ENCODE measurements around the gene VMP1.
A peak's percentile ranks its signal among the peaks of the same experiment; 100 is the strongest.
"Not testable (repeated sequence)": the region's sequence is repeated elsewhere in the genome, so short reads cannot be mapped to it uniquely, and the experiment has no call there.

Gene VMP1

GRCh38 chr17:59751955-59752413, 44.5 kb downstream of the VMP1 start:
- no peak for DNase-seq
- in situ Hi-C loops (cut with MboI; ENCODE audit: low pct_unique_long_range_greater_than_20kb, low sequenced_read_pairs): no loop called here

GRCh38 chr17:59752446-59752845, 45.0 kb downstream of the VMP1 start:
- DNase-seq: no peak
- in situ Hi-C loops (cut with MboI; ENCODE audit: low pct_unique_long_range_greater_than_20kb, low sequenced_read_pairs): no loop called here

- no peak for DNase-seq
- in situ Hi-C loops (cut with MboI; ENCODE audit: low pct_unique_long_range_greater_than_20kb, low sequenced_read_pairs): no loop called here
Measured at GRCh38 chr17:59752922-59753321, 45.5 kb downstream of the VMP1 start.

GRCh38 chr17:59753522-59754467, 46.3 kb downstream of the VMP1 start:
- DNase-seq: peak; percentile 94
- in situ Hi-C loops (cut with MboI; ENCODE audit: low pct_unique_long_range_greater_than_20kb, low sequenced_read_pairs): no loop called here

GRCh38 chr17:59754552-59754951, 47.1 kb downstream of the VMP1 start:
- no peak for DNase-seq
- in situ Hi-C loops (cut with MboI; ENCODE audit: low pct_unique_long_range_greater_than_20kb, low sequenced_read_pairs): no loop called here

GRCh38 chr17:59755069-59755468, 47.6 kb downstream of the VMP1 start:
- in situ Hi-C loops (cut with MboI; ENCODE audit: low pct_unique_long_range_greater_than_20kb, low sequenced_read_pairs); DNase-seq: not testable (repeated sequence)

- in situ Hi-C loops (cut with MboI; ENCODE audit: low pct_unique_long_range_greater_than_20kb, low sequenced_read_pairs): no loop called here
Measured at GRCh38 chr17:59756236-59756818, 48.9 kb downstream of the VMP1 start.

GRCh38 chr17:59757043-59757442, 49.6 kb downstream of the VMP1 start:
- no peak for DNase-seq
- in situ Hi-C loops (cut with MboI; ENCODE audit: low pct_unique_long_range_greater_than_20kb, low sequenced_read_pairs): no loop called here

More at GRCh38 chr17:59756236-59756818, 48.9 kb downstream of the VMP1 start:
- DNase-seq: no peak

- in situ Hi-C loops (cut with MboI; ENCODE audit: low pct_unique_long_range_greater_than_20kb, low sequenced_read_pairs): no loop called here
- DNase-seq: no peak
Measured at GRCh38 chr17:59757470-59757869, 50.0 kb downstream of the VMP1 start.

- in situ Hi-C loops (cut with MboI; ENCODE audit: low pct_unique_long_range_greater_than_20kb, low sequenced_read_pairs): no loop called here
- DNase-seq: no peak
Measured at GRCh38 chr17:59757881-59758385, 50.5 kb downstream of the VMP1 start.

GRCh38 chr17:59758998-59759651, 51.7 kb downstream of the VMP1 start:
- in situ Hi-C loops (cut with MboI; ENCODE audit: low pct_unique_long_range_greater_than_20kb, low sequenced_read_pairs); DNase-seq: not testable (repeated sequence)

GRCh38 chr17:59760160-59760559, 52.7 kb downstream of the VMP1 start:
- DNase-seq: no peak
- in situ Hi-C loops (cut with MboI; ENCODE audit: low pct_unique_long_range_greater_than_20kb, low sequenced_read_pairs): no loop called here

- no peak for DNase-seq
- in situ Hi-C loops (cut with MboI; ENCODE audit: low pct_unique_long_range_greater_than_20kb, low sequenced_read_pairs): no loop called here
Measured at GRCh38 chr17:59761385-59762048, 54.1 kb downstream of the VMP1 start.

GRCh38 chr17:59762049-59762823, 54.8 kb downstream of the VMP1 start:
- DNase-seq: no peak
- in situ Hi-C loops (cut with MboI; ENCODE audit: low pct_unique_long_range_greater_than_20kb, low sequenced_read_pairs): no loop called here

GRCh38 chr17:59762824-59763374, 55.4 kb downstream of the VMP1 start:
- DNase-seq: no peak
- in situ Hi-C loops (cut with MboI; ENCODE audit: low pct_unique_long_range_greater_than_20kb, low sequenced_read_pairs): no loop called here

- no peak for DNase-seq
- in situ Hi-C loops (cut with MboI; ENCODE audit: low pct_unique_long_range_greater_than_20kb, low sequenced_read_pairs): no loop called here
Measured at GRCh38 chr17:59763861-59764260, 56.4 kb downstream of the VMP1 start.

- in situ Hi-C loops (cut with MboI; ENCODE audit: low pct_unique_long_range_greater_than_20kb, low sequenced_read_pairs): no loop called here
- no peak for DNase-seq
Measured at GRCh38 chr17:59764292-59764741, 56.9 kb downstream of the VMP1 start.

GRCh38 chr17:59765038-59765437, 57.6 kb downstream of the VMP1 start:
- no peak for DNase-seq
- in situ Hi-C loops (cut with MboI; ENCODE audit: low pct_unique_long_range_greater_than_20kb, low sequenced_read_pairs): no loop called here

Measured in KBM-7 (cell line).